ENCODE measurements around the gene KRT77.
"Not testable (repeated sequence)": the region's sequence is repeated elsewhere in the genome, so short reads cannot be mapped to it uniquely, and the experiment has no call there.

Gene KRT77

GRCh38 chr12:52721838-52722470, 18.6 kb upstream of the KRT77 start:
- no peak for DNase-seq

DNA sequence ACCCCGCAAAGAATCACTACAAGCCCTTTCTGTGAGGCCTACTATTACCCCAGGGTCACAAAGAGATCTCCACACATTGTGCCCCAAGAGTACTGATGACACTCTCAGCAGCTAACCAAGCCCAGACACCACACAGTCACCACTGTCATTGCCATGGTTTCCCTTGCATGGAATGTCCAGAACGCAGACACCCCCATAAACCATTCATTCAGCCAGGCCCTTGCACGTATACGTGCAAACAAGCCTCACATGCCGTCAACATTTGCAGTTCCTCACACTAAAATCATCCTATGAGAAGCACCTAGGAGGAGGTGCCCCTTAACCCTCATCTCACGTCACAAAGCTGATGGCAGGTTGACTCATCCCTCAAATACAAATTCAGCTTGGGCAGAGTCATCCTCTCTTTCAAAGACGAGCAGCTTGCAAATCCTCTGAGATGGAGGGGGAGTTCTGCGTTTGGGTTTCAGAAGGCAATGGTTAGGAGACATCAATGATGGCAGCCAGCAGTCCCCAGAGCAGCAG, 17.1 kb upstream of the KRT77 start:
- no peak for DNase-seq

GRCh38 chr12:52716061-52716460, 12.7 kb upstream of the KRT77 start:
- DNase-seq: no peak

GRCh38 chr12:52715416-52715815, 12.1 kb upstream of the KRT77 start:
- DNase-seq: no peak

- DNase-seq: no peak
Measured at GRCh38 chr12:52714887-52715281, 11.6 kb upstream of the KRT77 start.

- no peak for DNase-seq
Measured at GRCh38 chr12:52713960-52714886, 10.9 kb upstream of the KRT77 start.

DNA sequence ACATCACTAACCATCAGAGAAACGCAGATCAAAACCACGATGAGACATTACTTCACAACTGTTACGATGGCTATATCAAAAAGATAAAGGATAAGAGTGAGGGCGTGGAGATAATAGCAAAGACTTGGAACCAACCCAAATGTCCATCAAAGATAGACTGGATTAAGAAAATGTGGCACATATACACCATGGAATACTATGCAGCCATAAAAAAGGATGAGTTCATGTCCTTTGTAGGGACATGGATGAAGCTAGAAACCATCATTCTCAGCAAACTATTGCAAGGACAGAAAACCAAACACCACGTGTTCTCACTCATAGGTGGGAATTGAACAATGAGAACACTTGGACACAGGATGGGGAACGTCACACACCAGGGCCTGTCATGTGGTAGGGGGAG, 8.8 kb upstream of the KRT77 start:
- not testable (repeated sequence) for DNase-seq

DNA sequence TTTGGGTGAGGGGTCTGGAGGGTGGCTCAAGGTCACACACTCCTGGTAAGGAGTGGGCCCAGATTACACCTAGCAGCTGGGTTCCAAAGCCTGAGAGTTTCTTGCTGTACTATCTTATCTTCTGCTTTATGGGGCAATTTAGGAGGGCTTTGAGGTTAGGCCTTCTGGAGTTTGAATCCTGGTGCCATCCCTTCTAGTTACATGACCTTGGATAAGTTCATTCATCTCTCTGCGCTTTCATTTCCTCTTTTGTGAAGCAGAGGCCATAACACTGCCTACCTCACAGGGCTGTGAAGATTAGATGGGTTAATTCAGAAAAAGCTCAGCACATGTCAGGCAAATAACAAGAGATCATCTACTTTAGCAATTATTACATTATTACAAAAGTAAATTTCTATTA, 7.4 kb upstream of the KRT77 start:
- DNase-seq: no peak

- DNase-seq: no peak
Measured at GRCh38 chr12:52708010-52708409, 4.7 kb upstream of the KRT77 start.

DNA sequence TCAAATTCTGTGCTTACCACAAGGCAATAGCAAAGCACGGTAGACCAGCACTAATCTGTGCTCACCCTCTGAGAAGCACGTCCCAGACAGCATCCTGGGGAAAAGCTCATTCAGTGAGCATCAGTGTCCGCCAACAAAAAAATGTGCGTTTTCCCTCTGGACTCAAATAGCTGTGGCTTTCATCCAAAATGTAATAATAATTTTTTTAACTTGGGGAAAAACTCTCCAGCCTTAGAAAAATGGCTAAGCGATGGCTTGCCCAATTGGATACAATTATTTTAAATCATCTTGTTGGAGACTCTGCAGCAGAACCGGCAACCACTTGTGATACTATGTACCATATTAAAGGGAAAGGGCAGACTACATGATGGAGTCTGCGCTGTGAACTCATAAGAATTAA, 1.1 kb upstream of the KRT77 start:
- DNase-seq: no peak

DNA sequence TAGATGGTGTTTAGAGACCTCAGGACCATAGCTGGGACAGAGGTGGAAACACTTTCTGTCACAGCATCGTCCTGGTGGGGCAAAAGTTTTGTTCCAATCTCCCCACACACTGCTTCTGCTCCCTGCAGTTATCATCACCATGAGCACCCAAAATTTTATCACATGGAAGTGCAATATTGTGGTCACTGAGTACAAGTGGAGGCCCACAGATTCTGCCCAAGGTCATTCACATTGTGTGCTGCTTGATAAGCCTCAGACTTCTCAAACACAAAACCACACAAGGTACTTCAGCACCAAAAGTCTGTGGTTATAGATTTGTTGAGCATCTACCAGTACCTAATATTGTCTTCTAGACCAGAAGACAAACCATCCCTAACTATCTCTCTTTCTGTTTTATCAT, 554 bp upstream of the KRT77 start:
- DNase-seq: no peak

GRCh38 chr12:52702338-52702737, 986 bp downstream of the KRT77 start:
- no peak for DNase-seq

DNA sequence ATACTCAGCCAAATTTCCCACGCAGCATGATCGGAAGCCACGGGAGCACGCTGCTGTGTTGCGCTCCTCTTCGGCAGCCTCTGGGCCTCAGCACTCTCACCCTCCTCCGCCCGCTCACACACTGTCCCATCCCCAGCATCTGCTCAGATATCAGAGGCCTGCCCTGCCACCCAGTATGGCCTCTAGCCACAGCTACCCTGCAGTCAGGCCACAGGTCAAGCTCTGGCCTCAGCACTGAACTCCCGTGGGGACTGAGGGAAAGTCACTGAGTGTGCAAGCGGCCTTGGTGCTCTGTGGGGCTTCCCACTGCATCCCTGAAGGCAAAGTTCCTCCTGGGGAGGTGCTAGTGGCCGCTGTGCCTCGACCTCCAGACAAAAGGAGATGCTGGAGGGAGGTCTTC, 2.0 kb downstream of the KRT77 start:
- no peak for DNase-seq

- DNase-seq: no peak
Measured at GRCh38 chr12:52699960-52700359, 3.4 kb downstream of the KRT77 start.

GRCh38 chr12:52699373-52699772, 4.0 kb downstream of the KRT77 start:
- no peak for DNase-seq

GRCh38 chr12:52698651-52699340, 4.5 kb downstream of the KRT77 start:
- DNase-seq: no peak

DNA sequence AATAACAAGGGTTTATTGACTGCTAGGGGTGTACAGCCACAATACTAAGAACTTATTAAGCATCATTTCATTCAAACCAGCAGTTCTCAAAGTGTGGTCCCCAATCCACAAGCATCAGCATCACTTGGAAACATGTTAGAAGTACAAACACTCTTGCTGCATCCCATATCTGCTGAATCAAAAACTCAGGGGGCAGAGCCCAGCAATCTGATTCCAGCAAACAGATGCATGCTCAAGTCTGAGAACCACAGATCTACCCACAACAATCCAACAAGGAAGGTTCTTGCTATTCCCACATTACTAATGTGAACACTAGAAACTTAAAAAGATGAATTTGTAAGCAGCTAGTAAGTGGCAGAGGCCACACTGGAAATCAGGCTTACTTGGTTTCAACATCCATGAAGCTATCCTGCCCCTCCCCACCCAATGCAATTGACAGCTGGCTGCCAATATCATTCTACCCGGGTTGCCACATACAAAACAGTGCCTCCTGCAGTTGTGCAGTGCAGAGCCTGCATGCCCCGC, 6.2 kb downstream of the KRT77 start:
- no peak for DNase-seq

DNA sequence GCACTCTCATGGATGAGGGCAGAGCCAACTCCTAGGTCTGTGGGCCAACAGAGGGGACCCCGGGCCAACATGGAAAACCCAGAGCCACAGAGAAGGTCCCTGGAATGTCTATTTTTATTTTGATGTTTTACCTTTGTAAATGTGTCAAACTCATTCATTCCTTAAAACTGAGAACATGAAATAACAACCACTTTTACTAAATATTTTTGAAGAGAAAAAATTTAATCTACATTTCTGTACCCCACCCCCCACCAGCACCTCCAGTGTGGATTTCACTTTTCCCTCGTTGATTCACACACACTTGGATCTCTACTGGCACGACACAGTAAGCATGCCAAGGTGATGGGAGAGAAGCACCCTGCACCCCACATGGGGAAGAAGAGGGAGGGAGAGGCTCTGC, 6.7 kb downstream of the KRT77 start:
- DNase-seq: no peak

GRCh38 chr12:52695039-52695438, 8.3 kb downstream of the KRT77 start:
- no peak for DNase-seq

- no peak for DNase-seq
Measured at GRCh38 chr12:52694151-52694550, 9.2 kb downstream of the KRT77 start.

- no peak for DNase-seq
Measured at GRCh38 chr12:52693261-52693660, 10.1 kb downstream of the KRT77 start.

GRCh38 chr12:52692254-52692653, 11.1 kb downstream of the KRT77 start:
- no peak for DNase-seq

DNA sequence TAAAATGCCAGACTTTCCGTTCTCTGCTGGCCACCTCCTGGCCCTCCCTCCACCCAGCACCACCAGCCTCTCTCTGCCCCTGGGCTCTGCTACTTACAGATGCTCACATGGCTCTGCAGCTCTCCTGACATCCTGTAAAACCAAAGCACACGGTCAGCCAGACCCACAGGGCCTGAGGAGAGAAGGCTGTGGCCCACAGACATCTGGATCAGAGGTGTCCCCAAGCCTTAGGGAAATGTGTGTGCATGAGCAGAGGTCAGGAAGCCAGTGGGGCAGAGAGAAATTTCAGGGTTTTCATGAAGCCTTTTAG, 11.5 kb downstream of the KRT77 start:
- DNase-seq: no peak
